Amniotic epithelial cell (primary cell): Measurements from ENCODE around the gene TLCD2.
"Not testable (repeated sequence)": the region's sequence is repeated elsewhere in the genome, so short reads cannot be mapped to it uniquely, and the experiment has no call there.

ENCODE experiments used
- DNase-seq: peaks from one replicate; pipeline ENCODE4 v3.0.0-alpha.2; 2010; ENCODE audit warnings: low read depth

Gene TLCD2

DNA sequence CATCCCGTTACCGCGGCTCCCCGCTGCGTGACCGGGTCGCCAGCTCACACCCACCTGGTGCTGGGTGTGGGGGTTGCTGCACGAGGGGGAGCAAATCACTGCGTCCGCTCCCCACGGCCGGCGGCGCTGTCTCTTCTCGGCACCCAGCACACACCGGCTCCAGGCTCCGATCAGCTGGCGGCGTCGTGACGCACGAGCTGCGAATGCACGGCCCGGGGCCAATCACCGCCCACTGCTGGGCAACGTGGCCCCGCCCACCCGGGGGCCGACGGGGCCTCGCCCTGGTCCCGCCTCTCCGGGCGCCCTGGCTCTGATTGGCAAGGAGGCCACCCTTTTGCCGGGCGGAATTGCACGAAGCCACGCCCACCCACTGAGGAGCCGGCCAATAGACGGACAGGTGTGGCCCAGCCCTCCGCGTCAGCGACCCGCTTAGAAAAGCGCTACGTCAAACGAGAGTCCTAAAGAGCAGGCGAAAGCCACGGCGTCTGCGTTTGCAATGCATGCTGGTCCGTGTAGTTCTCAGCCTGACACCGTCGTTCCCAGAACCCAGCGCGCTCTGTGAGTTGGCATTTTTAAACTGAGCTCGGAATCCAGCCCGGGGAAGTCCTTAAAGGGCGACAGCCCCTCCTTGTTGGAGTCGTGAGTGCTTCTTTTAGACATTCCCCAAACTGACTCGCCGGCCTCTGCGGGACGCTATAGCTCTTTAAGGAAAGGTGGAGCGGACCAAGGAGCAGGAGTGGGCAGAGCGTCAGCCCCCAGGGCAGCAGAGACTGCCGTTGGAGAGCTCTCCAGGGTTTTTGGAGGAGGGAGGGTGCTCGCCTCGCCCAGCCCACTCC is 6.1 kb upstream of the TLCD2 start:
- peak; percentile 100 for DNase-seq

DNA sequence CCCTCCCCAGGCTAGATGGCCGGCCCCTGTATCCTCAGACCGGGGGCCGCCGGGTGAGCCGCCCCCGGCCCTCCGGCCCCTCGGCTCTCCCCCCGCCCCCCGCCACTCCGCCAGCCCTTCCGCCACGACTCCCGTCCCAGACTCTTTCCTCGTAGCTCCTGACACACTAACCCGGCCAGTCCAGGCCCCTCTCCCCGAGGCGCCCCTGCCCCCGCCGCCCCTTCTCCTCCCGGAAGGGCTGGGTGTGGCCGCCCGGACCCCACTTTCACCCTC is 5.6 kb upstream of the TLCD2 start:
- DNase-seq, result no peak

DNA sequence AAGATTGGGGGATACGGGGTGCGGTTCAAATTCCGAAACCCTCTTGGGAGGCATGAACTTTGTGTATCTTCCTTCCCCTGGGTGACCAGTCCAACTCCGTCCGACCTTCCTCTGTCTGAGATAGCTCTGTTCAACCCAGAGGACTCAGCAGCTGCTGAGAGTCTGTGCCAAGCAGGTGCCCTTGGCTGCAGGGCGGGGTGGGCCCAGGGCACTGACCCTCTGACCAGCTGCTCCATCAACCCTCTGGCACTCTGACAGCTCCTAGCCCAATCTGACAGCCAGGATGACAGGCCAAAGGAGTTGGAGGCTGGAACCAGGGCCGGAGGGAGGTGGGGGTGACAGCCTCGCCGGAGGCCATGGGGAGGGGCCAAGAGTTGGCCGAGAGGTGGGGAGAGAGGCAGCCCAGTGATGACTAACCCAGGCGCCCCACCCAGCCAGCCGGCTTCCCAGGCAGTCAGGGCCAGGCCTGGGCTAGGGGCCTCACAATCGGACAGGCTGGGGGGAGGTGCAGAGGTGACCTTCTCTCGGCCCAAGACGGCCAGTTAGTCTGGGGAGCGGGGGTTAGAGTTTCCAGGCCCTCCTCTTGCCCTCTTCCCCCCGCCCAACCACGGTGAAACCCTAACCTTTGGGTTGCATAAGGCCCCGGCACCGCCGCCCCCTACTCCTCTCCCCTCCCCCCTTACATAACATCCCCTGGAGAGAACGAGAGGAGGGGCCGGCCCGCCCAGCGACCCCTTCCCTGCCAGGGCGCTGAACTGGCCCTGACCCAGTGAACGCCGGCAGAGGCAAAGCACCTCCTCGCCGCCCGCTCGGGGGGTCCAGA is 5.0 kb upstream of the TLCD2 start:
- peak; percentile 85 for DNase-seq

DNA sequence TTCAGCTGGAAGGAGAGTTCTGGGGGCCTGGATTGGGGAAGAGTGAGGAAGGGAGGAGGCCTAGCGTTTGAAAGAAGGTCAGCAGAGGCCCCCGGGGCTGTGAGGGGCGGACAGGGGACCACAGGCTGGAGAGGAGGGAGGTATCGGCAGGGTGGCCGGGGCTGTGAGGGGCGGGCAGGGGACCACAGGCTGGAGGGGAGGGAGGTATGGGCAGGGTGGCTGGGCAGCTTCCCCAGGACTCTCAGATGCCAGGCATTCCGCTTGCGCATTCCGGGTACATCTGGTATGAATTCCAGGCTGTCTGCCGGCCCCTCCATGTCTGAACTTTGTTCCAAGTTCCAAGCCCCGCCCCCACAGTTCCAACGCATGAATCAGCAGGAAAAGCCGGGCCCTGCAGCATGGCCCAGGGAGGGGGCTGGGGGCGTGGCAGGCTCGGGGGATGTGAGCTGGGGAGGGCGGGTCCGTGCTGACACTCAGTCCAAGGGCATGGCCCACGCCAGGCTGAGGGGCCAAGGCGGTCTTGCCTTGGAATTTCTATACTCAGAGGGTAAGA is 4.3 kb upstream of the TLCD2 start:
- DNase-seq, result peak; percentile 96

DNA sequence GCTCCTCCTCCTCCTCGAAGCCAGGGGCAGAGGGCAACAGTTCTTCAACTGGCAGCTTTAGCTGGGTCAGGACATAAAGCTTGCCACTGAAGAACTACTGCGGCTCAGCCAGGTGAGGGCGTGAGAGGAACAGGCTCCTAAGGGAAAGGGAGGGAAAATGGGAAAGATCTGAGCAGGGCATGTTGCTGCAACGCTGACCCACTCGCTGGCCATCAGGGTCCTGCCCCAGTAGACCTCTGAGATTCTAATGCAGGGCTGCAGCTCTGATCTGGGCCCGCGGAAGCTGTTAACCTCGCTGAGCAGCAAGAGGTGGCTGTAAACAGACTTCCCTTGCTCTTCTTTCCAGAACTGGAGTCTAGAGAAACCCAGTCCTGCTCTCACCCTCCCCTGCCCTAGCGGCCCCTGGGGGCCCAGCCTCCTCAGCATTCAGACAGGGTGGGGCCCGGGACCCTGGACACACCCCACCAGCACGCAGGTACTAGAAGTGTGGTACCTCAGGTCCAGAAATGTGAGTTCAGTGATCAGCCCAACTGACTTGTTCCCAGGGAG is 3.8 kb upstream of the TLCD2 start:
- peak; percentile 48 for DNase-seq

DNA sequence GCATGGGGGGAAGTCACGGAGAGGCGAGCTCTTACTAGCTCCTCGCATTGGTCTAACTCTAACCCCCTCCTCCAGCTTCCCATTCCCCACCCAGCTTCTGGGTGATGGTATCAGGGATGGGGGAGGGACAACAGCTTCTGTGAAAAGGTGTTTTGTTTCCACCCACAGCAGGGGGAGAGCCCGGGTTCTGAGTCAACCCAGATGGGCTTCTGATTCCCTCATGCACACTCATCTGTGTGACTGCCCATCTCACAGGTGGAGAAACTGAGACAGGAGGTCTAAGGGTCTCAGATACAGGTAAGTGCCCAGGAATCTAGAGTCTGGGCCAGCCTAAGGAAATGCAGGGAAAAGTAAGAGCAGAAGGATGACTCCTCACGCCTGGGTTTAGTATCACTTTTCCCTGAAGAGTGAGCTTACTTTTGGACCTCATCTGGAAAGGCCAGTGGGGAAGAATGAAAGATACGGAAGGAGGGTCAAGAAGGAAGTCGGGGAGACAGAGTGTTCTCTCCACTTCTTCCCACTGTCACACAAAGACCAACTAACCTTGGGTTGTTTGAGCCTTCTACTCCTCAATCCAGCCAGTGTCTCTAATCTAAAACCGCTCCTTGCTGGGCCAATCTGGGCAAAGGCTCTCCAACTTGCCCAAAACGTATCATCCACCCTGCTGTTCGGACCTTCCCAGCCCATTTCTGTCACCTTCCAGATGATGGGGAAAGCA is 3.1 kb upstream of the TLCD2 start:
- DNase-seq, result no peak

DNA sequence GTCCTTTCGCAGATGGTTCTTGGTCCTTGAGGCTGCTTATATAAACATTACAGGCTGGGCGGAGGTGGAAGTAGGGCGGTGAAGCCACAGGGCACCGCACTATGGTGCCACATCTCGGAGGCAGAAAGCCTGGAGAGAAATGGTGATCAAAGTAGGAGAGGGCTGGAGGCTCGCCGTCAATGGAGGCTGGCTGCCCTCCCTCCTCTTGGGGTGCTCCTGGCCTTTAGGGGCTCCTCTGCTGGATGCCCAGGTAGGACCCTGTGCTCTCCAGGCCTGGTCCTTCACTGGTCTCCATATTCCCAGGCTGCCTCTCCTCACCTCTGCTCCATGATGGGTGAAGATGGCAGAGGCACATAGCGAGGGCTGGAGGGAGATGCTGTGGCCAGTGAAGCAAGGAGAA is 2.1 kb upstream of the TLCD2 start:
- DNase-seq, result no peak

DNA sequence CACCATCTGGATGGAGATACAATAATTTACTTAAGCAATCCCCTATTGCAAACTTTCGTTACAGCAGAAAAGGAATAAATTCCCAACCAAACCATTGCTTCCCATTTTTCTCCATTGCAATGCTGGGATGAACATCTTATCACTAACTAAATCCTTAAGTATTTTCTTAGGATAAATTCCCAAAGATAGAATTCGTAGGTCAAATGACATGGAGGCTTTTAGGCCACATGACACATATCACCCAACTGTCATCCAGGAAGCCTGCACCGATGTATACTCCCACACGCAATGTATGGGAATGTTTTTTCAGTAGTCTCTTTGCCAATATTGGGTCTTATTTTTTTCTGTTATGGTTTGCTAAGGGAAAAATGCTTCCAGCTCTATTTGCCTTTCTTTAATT is 1.6 kb upstream of the TLCD2 start:
- no peak for DNase-seq

DNA sequence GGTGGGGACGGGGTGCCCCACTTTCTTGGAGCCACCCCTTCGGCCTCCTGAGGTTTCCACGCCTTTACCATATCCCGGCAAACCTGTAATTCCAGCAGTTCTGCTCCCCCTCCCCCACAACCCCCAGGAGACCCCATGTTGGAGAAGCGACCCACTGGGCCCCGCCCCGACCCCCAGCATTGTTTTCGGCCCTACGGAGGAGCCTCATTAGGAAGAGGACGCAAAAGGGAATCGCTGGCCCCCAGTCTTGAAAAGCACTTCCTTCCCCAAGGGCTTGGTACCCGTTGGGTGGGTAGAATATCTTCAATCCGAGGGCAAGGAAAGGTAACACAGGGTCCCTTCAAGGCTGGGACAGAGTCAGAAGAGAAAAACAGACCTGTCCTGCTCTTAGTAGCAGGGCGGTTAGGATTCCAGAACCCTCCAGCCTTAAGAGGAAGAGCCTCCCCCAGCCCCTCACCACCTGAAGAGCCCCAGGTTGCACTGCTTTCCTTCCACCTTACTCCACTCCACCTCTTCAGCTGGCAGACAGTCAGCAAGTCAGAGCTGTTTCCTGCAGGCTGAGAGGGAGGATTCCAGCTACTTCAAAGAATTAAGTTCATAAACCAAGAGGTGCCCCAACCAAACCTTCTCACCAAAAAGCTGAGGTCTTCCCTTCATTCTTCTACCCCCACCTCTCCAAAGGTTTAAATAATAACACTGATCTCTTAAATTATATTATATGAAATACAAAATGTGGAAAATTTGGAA is 803 bp upstream of the TLCD2 start:
- DNase-seq, result no peak

DNA sequence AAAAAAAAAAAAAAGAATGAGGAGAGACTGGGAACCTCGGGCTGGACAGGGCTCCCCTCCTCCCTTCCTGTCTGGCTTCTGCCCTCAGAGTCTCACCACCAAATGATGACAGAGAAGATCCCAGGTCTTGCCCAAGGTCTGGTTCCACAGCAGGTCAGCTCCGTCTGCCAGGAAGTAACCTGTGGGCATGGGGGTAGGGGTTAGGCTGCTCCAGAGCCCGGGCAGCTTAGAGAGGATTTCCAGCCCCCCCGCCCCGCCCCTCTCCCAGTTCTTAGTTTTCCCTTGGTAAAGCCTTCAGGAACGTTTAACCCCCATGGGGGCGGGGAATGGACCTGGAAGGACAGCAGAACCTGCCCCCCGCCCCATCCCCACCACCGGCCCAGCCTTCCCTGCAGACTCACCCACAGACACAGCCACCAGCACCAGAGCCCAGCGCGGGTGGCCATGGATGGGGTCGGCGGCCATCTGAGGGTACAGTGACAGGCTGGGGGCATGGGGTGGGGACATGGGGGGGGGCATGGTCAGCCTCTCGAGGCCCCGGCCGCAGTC is 700 bp downstream of the TLCD2 start:
- DNase-seq, result peak; percentile 69

DNA sequence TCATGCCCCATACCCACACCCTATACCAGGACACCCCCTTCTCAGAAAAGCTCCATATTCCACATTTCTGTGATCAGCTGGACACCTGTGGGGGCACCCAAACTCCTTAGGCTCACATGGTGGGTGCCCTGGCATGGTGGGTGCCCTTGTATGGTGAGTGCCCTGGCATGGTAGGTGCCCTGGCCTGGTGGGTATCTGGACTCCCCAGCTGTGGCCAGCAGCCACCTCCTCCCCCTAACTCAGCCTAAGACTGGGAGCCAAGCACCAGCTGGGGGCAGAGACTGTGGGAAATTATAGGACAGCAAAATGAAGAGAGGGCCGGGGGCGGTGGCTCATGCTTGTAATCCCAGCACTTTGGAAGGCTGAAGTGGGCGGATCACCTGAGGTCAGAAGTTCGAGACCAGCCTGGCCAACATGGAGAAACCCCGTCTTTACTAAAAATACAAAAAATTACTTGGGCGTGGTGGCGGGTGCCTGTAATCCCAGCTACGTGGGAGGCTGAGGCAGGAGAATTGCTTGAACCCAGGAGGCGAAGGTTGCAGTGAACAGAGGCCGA is 1.3 kb downstream of the TLCD2 start:
- not testable (repeated sequence) for DNase-seq

DNA sequence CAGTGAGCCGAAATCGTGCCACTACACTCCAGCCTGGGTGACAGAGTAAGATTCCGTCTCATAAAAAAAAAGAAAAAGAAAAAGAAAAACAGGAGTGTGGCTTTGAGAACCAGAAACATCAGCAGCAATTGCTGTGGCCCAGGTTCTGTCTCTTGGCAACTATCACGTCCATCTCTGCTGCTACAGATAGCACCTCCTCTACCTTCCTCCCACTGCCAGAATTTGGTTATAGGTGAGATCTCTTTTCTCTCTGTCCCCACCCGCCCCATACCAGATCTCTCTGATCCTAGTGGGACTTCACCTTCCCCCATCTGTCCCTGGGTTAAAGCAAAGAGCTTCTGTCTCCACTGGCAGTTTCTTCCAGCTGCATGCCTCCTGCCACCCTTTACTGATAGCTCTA is 3.1 kb downstream of the TLCD2 start:
- no peak for DNase-seq

DNA sequence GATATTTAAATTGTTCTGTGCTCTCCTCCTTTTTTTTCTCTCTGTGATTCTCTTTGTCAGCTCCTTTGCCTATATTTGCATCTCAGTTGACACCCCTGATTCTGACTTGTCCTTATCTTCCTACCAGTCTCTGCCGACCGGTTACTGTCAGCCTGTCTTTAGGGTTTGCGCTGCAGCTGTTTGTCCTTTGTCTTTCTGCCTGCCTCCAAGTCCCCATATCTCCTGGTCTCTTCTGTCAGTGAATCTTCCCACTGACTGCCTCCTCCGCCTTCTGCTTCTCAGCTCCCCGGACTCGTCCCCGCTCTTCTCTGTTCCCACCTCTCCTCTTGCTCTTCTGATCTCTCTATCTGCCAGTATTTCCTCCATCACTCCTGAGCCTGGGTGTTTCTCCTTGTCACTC is 5.2 kb downstream of the TLCD2 start:
- no peak for DNase-seq

DNA sequence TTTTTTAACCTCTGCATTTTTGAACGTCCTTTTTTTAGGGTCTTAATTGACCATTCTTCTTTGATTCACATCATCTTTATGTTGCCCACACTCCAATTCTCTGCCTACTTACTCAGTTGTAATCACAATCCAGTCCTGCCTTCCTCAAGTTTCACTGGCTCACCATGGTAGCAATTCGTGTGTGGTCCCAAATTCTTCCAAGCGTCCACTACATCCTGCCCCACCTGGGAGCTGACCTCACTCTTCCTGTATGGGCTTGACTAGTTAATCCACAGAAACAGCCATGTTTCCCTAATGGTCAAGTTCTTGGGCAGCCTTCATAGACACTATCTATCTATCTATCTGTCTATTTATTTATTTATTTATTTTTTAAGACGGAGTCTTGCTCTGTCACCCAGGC is 7.1 kb downstream of the TLCD2 start:
- DNase-seq, result no peak

DNA sequence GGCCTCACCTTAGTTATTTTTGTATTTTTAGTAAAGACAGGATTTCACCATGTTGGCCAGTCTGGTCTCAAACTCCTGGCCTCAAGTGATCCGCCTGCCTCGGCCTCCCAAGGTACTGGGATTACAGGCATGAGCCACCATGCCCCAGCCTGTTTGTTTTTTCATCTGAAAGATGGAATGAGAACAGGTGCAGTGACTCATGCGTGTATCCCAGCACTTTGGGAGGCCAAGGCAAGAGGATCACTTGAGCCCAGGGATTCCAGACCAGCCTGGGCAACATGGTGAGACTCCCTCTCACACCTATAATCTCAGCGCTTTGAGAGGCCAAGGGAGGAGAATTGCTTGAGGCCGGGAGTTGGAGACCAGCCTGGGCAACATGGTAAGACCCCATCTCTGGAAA is 10.3 kb downstream of the TLCD2 start:
- not testable (repeated sequence) for DNase-seq

DNA sequence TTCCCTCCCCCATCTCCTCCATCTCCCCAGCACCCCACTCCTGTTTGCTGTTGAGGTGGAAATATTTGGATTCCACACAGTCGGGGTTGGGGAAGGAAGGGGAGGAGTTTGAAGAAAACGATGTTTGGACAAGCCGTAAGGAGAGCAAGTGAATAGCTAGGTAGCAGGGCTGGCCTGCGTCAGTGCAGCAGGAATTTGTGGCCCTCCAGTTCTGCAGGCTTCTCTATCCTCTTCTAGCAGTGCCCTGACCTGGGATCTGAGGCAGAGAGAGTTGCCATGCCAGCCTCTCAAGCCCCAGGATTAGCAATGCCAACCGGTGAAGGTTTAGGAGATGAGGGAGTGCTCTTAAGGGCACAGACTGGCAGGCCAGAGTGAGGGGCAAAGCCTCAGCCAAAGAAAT is 12.5 kb downstream of the TLCD2 start:
- no peak for DNase-seq

DNA sequence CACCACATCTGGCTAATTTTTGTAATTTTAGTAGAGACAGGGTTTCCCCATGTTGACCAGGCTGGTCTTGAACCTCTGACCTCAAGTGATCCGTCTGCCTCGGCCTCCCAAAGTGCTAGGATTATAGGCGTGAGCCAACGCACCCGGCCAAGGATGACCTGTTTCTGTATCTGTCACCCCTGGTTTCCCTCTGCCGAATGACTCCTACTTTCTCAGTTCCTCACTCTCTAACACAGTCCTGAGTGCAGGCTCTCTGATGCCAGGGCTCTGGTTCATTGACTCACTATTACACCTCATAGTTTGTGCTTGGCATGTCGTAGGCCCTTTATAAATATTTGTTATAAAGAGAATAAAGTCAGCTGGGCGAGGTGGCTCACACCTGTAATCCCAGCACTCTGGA is 14.8 kb downstream of the TLCD2 start:
- no peak for DNase-seq

DNA sequence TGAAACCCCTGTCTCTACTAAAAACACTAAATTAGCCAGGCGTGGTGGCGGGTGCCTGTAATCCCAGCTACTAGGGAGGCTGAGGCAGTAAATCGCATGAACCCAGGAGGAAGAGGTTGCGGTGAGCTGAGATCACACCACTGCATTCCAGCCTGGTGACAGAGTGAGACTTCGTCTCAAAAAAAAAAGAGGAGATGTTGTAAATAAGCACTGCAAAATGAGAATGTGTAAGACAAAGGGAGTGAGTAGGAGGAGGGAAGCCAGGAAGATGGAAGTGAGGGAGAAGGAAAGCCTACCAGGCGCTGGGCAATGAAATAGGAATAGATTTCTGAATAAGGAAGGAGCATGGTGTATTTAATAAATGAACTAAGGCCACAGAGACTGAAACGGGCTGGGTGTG is 16.8 kb downstream of the TLCD2 start:
- peak; percentile 70 for DNase-seq

DNA sequence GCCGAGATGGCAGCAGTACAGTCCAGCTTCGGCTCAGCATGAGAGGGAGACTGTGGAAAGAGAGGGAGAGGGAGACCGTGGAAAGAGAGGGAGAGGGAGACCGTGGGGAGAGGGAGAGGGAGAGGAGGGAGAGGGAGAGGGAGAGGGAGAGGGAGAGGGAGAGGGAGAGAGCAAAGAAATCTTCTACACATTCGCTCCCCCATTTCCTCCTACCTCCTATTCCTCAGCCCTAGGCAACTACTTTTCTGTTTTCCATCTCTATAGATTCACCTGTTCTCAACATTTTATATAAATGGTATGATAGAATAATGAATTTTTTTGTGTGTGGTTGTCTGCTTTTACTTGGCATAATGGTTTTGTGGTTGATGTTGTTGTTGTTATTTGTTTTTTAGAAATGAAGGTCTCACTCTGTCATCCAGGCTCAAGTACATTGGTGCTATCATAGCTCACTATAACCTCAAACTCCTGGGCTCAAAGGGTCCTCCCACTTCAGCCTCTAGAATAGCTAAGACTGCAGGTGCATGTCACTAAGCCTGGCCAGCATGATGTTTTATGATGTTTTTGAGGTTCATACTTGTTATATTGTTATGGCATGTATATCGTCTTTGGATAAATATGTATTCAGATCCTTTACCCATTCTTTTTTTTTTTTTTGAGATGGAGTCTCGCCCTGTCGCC is 19.5 kb downstream of the TLCD2 start:
- DNase-seq, result no peak

DNA sequence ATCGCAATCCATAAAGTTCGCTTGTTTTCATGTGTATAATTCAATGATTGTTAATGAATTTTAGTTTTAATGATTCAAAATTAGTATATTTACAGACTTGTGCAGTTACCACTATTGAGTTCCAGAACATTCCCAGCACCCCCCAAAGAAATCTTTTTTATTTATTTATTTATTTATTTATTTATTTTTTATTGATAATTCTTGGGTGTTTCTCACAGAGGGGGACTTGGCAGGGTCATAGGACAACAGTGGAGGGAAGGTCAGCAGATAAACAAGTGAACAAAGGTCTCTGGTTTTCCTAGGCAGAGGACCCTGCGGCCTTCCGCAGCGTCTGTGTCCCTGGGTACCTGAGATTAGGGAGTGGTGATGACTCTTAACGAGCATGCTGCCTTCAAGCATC is 21.8 kb downstream of the TLCD2 start:
- not testable (repeated sequence) for DNase-seq
